Chondrocyte (in vitro differentiated cells): ENCODE results near the gene RBKS. TPM values are rescaled to one million over a fixed set of nuclear protein-coding genes. Genes with fewer than 3 reads are reported as not detected.

Experiments
- DNase-seq: peaks from one replicate; pipeline ENCODE4 v3.0.0; 2021; ENCODE audit warnings: mixed read lengths, low spot score
- H3K27ac Mint-ChIP-seq: one replicate; pipeline ENCODE4 v1.8.0; 2021; ENCODE audit warnings: mild to moderate bottlenecking, moderate library complexity, mixed read lengths; ENCODE audit not compliant: unreplicated experiment
- H3K27me3 Mint-ChIP-seq: 2 replicates; pipeline ENCODE4 v1.8.0; 2021; ENCODE audit warnings: low read depth, mixed read lengths
- H3K36me3 Mint-ChIP-seq: 2 replicates; pipeline ENCODE4 v1.8.0; 2021; ENCODE audit warnings: low read depth, mixed read lengths
- H3K4me1 Mint-ChIP-seq: 2 replicates; pipeline ENCODE4 v1.8.0; 2021; ENCODE audit warnings: low read depth, mild to moderate bottlenecking, mixed read lengths
- H3K4me3 Mint-ChIP-seq: one replicate; pipeline ENCODE4 v1.8.0; 2021; ENCODE audit warnings: mild to moderate bottlenecking, moderate library complexity, mixed read lengths; ENCODE audit not compliant: unreplicated experiment
- H3K9me3 Mint-ChIP-seq: 2 replicates; pipeline ENCODE4 v1.8.0; 2021; ENCODE audit warnings: low read depth, mixed read lengths
- CTCF ChIP-seq: fragments of 200-600 bp; sonication (generic); IDR thresholded peaks from 2 replicates; pipeline ENCODE4 v1.5.0; 2021; ENCODE audit warnings: antibody characterized with exemption, mild to moderate bottlenecking, moderate library complexity
- total RNA-seq: library from RNA; stranded (reverse); gene quantifications from 3 replicates; pipeline ENCODE4 v1.2.1, GENCODE V29; 2021

RBKS gene
- total RNA-seq, 1 donor from 2014 or later, result 0.45 TPM

DNA sequence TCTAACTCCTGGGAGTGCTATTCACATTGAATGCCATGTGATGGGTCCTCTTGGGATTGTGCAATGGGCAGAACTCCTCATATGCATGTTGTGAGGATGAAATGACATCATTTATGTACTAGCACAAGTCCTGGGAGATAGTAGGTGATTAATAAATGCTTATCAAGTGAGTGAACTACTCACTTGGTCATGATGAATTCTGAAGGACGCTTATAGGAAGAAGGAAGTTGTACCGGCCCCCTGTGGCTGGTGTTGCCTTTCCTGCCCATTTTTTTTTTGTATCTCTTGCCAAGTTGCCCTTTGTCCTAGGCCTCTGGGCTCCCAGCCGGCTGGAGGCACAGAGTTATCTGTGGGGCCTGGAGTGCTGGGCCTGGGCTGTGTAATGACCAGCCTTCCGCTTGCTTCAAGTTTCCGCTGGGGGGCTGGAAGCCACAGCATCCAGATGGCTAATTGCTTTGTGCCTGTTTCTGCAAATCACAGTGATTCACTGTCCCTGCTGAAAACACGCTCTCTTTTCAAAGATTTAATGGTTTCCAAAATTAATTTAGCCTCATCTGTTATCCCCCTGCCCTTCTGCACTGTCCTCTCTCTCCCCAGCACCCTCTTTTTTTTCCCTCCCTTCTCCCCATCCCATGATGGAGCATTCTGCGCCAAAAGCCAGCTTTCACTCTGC lies 152.4 kb downstream of the RBKS start:
- Mint-ChIP-seq H3K27ac (no peak overlapping the region), H3K4me1 (peaks cover 4% of the 10 kb centered on the region), H3K4me3 (no peak overlapping the region), H3K27me3 (no peaks in the 10 kb centered on the region), H3K9me3 (peaks cover 11% of the 10 kb centered on the region), H3K36me3 (peaks cover 3% of the 10 kb centered on the region)
- DNase-seq, result no peak
- TF ChIP-seq CTCF, result no peak

DNA sequence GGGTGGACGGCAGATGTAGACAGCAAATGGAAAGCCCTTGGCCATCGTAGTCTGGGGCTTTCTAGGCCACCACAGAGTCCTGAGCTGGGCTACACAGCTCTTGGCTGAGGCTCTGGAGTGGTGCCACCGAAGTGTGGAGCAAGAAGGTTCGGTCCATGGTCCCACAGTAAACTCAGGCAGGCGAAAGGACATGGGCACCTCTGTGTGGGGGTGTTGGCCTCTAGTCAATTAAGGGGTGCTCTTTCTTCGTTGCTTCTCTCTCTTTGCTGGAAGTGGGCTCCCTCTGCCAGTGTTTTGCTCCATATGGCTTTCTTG lies 153.3 kb downstream of the RBKS start:
- TF ChIP-seq CTCF, result no peak
- Mint-ChIP-seq H3K4me1 (peaks cover 4% of the 10 kb centered on the region), H3K27ac (no peak overlapping the region), H3K9me3 (peaks cover 11% of the 10 kb centered on the region), H3K27me3 (no peaks in the 10 kb centered on the region), H3K4me3 (no peak overlapping the region), H3K36me3 (peaks cover 3% of the 10 kb centered on the region)
- no peak for DNase-seq

GRCh38 chr2:27736031-27736889 lies 153.9 kb downstream of the RBKS start:
- H3K27me3 Mint-ChIP-seq, result no peaks in the 10 kb centered on the region
- peaks cover 11% of the 10 kb centered on the region for H3K9me3 Mint-ChIP-seq
- no peak overlapping the region for H3K4me3 Mint-ChIP-seq
- H3K27ac Mint-ChIP-seq, result no peak overlapping the region
- peaks cover 3% of the 10 kb centered on the region for H3K36me3 Mint-ChIP-seq
- H3K4me1 Mint-ChIP-seq, result peaks cover 4% of the 10 kb centered on the region
- no peak for DNase-seq
- no peak for TF ChIP-seq CTCF

DNA sequence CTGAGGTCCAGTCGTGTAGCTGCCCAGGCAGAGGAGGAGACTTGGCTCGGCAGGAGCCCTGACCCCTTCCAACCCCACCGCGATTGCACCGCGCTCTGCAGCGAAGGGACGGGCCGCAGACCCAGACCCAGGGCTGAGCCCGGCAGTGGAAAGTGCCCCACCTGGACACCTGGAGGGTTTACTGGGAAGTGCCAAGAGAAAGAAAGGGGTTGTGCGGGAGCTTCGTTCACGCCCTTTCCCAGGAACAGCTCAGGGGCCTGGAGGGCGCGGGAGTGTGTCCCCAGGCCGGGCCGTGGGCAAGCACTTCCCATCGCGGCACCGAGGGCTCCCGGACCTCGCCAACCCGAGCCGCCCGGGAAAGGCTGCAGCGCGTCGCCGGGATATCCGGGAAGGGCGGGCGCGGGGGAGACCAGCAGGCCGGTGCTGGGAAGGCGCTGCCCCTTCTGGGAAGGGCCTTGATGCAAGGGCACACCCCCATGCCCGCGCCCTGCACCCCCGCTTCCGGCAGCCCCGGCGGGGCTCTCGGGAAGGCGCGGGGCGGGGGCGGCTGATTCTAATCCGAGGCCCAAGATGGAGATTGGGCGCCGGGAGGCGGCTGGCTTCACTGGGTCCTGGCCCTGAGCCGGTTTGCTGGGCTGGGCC lies 154.8 kb downstream of the RBKS start:
- Mint-ChIP-seq H3K4me3 (peak overlapping the region; percentile 51), H3K9me3 (peaks cover 5% of the 10 kb centered on the region), H3K27ac (no peak overlapping the region), H3K36me3 (no peaks in the 10 kb centered on the region), H3K4me1 (peaks cover 4% of the 10 kb centered on the region), H3K27me3 (no peaks in the 10 kb centered on the region)
- DNase-seq, result no peak
- no peak for TF ChIP-seq CTCF

- TF ChIP-seq CTCF, result no peak
- H3K36me3 Mint-ChIP-seq, result no peaks in the 10 kb centered on the region
- H3K27me3 Mint-ChIP-seq, result no peaks in the 10 kb centered on the region
- no peak overlapping the region for H3K4me3 Mint-ChIP-seq
- no peak for DNase-seq
- H3K4me1 Mint-ChIP-seq, result peaks cover 4% of the 10 kb centered on the region
- H3K27ac Mint-ChIP-seq, result no peak overlapping the region
- H3K9me3 Mint-ChIP-seq, result peaks cover 5% of the 10 kb centered on the region
Measured at GRCh38 chr2:27734305-27734704, 155.9 kb downstream of the RBKS start.
